Middle frontal gyrus (tissue), 1 donor: ENCODE results near the gene CHAMP1.
"Not testable (repeated sequence)": the region's sequence is repeated elsewhere in the genome, so short reads cannot be mapped to it uniquely, and the experiment has no call there.

Experiments used
- DNase-seq: peaks from one replicate; pipeline ENCODE4 v3.0.0-alpha.2; 2015; ENCODE audit warnings: low spot score; ENCODE audit errors: extremely low spot score

The CHAMP1 gene

GRCh38 chr13:114333881-114334280 lies 19.6 kb downstream of the CHAMP1 start:
- DNase-seq = not testable (repeated sequence)

DNA sequence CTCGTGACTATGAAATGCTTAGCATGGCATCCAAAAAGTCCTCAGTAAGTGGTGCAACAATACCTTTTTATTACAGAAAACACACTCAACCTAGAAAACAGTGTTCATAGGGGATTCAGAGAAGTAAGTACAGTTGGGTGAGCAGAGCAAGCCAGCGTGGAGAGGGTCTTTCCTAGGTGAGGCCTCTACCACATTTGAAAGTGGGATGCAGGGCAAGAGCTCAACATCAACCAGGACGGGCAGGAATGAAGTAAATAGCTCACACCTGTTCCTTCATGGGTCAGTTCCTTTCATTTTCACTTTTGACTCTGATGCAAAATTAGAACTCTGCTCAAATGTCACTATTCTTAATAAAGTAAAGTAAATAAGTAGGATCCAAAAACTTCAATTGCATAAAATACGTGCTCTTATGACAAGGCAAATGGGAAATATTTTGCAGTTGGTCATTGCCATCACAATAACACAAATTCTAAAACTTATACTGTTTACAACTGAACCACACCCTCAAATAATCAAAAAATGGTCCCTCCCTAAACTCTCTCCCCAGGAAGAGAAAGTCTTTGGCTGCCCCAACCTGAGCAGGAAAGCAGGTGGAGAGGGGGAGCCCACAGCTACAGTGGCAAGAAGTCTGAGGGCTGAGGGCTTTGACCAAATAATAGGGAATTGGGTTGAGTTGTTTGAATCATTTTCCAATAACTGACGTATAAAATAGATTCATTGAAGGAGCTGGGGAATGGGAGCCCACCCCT lies 20.2 kb downstream of the CHAMP1 start:
- DNase-seq = no peak

DNA sequence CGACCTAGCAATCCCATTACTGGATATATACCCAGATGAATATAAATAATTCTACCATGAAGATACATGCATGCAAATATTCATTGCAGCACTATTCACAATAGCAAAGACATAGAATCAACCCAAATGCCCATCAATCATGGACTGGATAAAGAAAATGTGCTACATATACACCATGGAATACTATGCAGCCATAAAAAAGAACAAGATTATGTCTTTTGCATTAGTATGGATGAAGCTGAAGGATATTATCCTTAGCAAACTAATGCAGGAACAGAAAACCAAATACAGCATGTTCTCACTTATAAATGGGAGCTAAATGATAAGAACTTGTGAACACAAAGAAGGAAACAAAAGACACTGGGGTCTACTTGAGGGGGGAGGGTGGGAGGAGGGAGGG lies 22.2 kb downstream of the CHAMP1 start:
- DNase-seq = not testable (repeated sequence)

GRCh38 chr13:114338959-114339358 lies 24.7 kb downstream of the CHAMP1 start:
- DNase-seq = no peak

GRCh38 chr13:114339857-114340534 lies 25.7 kb downstream of the CHAMP1 start:
- DNase-seq = no peak

- no peak for DNase-seq
Observed at GRCh38 chr13:114341003-114341777, 26.9 kb downstream of the CHAMP1 start.

DNA sequence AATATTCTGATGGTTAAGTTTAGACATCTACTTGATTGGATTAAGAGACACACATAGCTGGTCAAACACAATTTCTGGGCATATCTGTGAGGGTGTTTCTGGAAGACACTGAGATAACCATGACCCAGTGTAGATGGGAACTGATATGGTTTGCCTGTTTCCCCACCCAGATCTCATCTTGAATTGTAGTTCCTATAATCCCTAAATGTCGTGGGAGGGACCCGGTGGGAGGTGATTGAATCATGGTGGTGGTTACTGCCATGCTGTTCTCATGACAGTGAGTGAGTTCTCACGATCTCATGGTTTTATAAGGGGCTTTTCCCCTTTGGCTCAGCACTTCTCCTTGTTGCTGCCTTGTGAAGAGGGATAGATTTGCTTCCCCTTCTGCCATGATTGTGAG lies 33.0 kb downstream of the CHAMP1 start:
- not testable (repeated sequence) for DNase-seq

GRCh38 chr13:114352763-114353162 lies 38.5 kb downstream of the CHAMP1 start:
- not testable (repeated sequence) for DNase-seq

GRCh38 chr13:114353382-114353781 lies 39.1 kb downstream of the CHAMP1 start:
- DNase-seq = not testable (repeated sequence)
